ENCODE measurements around the gene E2F2.

E2F2 gene

GRCh38 chr1:23562137-23562876 lies 31.3 kb upstream of the E2F2 start:
- DNase-seq: peak; percentile 96 to 99

GRCh38 chr1:23561813-23562100 lies 30.7 kb upstream of the E2F2 start:
- peak in 1 of 2 experiments; percentile 41 for DNase-seq

GRCh38 chr1:23561076-23561812 lies 30.2 kb upstream of the E2F2 start:
- DNase-seq: no peak

DNA sequence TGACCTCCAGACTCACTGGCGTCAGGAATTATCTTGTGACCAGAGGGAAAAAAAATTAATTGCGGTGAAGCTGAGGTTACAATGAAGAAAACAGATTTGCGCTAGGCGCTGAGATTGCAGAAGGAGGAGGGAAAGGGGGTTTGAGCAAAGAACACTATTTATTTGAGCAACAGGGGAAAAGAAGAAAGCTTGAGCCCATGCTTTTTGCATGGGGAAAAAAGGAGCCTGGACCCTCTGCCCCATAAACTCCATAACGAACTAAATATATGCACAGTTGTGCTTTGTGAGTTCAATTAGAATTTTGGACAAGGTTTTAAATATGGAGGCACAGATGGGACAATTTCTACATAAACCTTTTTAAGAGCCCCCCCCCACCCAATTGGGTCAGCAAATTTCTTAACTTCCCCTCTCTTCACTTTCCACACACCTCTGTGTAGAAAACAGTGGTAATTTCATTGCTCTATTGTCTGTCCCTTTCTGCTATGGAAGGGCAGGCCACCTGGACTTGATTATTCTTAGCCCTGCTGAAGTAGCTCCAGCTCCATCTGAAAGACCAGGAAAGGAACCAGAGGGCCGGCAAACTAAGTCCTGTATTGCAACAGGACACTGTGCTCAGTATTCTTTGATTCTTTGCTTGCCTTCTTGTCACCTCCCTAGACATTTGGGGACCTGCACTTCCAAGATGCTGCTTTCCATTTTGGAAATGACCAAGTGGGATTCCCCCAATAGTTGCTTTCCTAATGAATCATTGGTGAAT lies 29.1 kb upstream of the E2F2 start:
- DNase-seq: no peak

DNA sequence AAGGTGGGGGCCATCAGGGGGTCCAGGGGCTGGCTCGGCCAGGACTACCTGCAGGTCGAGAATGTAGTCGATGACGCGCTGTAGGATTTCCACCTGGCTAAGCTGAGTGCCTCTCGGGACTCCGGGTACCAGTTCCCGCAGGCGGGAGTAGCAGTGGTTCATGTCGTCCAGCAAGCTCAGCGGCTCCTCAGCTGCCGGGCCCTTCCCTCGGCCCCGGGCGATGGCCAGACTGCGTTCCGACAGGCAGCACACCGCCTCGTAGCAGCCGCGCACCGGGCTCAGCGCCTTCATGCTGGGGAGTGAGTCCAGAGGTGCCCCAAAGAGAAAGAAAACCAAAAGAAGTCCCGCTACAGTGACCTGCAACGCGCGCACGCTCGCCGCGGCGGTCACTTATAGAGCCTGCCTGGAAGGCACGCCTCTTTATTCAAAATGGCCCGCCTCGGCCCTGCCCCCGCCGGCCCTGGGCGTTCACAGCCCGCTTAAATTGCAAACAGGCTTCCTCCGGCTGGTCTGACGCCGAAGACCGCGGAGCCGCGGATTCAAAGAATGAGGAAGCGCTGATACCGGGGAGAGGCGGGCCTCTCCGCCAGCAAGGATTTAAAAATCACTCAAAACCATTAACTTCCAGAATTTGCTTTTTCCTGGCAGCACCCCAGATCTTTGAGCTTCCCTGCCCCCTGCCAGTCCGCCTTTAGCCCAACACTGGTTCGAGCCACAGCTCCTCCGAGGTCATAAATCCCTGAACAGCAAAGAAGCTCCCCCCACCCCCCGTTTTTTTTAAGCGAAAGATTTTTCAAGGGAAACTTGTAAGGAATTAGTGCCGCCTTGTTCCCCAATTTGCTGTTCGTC lies 28.3 kb upstream of the E2F2 start, which contains the start of gene ID3:
ID3 (minus strand) TSS at position 366 of the 849 bp plus-strand sequence; CDS start at position 291, 75 bp downstream.
- DNase-seq: peak; percentile 89 to 96

DNA sequence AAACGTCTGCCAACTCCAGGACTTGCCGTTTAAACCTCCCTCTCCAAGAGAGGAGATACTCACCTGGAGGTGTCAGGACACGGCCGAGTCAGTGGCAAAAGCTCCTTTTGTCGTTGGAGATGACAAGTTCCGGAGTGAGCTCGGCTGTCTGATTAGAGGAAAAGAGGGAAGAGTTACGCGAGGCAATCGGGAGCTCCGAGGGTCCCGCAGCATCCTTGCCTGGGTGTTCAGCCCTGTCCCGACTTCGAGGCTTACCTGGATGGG lies 27.8 kb upstream of the E2F2 start:
- no peak for DNase-seq

GRCh38 chr1:23558140-23558871 lies 27.3 kb upstream of the E2F2 start:
- peak; percentile 33 to 75 for DNase-seq

GRCh38 chr1:23557471-23558124 lies 26.6 kb upstream of the E2F2 start:
- no peak for DNase-seq

DNA sequence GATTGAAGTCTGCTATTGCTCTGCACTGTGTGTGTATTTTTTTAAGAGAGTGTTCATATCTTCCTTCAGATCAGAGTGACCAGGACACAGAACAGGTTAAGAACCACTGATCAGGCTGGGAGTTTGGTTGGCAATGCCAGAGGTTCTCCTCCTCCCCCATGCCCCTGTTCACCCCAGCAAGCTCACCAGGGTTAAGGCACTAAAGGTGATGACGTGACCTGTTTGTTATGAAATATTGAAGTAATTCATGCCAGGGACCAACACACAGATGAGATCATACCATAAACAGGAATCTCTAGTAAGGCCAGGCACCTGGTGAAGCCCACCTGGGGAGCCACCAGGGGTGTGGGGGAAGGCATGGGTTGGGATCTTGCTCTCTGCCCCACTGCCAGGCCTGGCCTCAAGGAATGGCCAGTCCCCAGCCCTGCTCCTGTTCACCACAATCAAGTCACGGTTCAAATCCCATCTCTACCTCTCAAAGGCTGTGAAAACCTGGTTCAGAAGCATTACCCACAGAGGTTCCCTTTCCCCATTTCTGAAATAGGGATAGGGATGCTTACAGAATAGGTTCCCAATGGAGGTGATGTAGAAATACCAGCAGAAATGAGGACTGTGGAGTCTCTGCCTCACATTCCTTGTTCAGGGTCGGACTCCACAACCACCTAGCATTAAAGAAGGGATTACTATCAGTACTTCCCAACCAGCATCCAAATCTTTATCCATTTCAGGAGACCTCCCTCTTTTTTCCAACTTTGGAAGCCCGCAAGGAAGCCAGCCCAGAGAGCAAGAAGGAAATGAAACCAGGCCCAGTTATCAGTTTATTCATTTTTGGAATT lies 25.8 kb upstream of the E2F2 start:
- no peak for DNase-seq

- DNase-seq: peak in 1 of 2 experiments; percentile 29
These were observed 25.1 kb upstream of the E2F2 start for GRCh38 chr1:23555986-23556634.

DNA sequence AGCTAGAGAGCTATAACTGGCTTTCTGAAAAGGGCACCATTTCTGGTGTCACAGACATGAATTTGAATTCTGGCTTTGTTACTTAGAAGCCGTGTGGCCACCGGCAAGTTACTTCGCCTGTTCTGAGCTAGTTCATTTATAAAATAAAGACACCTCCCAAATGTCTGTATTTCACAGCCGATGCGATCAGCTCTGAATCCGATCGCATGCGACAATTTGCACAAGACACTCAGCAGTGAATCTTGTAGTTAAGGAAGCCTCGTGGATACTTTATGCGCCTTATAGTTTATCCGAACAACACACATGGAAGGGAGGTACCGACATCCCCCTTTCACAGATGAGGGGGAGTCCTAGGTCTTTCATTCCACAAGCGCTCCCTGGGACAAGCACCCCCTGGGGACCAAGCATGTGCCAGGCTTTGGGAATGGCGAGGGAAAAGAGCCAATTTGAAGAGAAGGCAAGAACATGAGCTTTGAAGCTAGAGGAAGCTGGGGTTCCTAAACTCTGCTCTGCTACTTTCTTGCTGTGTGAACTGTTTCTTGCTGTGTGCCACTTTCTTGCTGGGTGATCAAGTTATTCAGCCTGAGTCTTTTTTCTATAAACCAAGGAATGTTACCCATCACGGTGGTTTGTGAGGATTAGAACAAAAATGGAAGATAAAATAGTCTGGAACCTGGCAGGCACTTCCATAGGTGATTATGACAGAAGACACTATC lies 24.4 kb upstream of the E2F2 start:
- no peak for DNase-seq

GRCh38 chr1:23554481-23555269 lies 23.6 kb upstream of the E2F2 start:
- DNase-seq: peak; percentile 84 to 96

GRCh38 chr1:23554127-23554480 lies 23.1 kb upstream of the E2F2 start:
- DNase-seq: no peak

DNA sequence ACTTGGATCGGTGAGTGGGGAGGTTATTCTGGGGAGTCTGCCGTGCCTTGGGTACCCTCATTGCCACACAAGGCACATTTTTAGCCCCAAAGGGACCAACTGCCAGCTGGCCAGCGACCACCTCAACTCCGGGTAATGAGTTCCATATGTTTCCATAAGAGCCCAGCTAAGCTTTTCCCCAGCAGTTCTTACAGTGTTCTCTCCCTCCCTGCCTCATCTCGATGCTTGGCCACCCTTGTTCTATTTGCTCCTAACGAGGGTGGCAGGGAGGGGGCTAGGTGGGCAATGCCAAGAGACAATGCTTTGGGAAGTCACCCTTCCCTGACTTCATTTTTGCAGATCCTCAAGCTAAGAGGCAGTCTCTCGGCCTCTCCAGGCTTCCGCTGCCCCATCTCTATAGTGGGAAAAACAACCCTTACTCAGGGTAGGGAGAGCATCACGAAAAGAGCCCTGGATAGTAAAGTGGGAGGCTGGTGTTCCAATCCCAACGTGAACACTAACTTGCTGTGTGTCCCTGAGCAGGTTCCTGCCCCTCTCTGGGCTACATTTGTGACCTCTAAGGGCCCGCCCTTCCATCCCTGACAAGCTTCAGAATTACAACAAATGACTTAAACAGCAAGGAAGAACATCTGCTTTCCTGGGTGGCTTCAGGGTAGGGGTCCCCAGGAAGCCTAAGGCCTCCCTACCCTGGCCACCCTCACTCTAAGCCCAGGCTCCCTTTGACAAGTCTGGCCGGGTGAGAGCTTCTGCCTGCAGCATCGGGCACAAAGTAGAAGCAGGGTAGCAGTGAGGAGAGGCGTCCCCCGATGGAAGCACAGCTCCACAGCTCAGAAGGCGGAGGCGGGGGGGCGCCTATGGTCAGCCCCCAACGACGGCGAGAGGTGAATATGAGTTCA lies 22.4 kb upstream of the E2F2 start:
- no peak for DNase-seq

GRCh38 chr1:23551849-23552248 lies 20.8 kb upstream of the E2F2 start:
- peak in 1 of 2 experiments; percentile 40 for DNase-seq

- no peak for DNase-seq
These were observed 17.7 kb upstream of the E2F2 start for GRCh38 chr1:23548704-23549143.

DNA sequence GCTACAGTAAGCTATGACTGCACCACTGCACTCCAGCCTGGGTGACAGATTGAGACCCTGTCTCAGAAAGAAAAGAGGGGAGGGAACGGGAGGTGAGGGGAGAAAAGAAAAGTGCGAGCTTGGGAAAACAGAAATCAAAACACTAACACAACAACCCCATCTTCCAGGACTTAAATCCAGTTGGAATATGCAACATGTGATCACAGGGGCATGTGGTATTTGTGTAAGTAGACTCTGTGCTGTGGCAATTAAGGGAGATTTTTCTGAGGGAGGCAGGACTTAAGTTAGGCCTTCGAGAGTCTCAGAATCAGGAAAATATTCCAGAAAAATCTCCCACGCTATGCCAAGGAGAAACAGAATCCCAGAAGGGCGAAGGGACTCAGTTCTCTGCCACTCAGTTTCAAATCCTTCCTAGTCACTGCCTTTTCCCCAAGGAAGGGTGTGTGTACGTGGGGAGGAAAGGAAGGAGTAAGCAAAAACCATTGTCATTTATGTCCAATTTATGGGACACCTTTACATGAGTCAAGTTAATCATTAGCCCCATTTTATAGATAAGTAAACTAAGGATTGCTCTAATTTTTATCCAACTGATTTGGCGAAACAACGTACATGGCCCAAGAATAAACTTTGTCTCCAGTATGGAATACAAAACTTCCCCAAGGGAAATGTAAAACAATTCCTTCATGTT lies 16.0 kb upstream of the E2F2 start:
- no peak for DNase-seq

Data from NCI-H526 (cell line).